NCI-H2029 (cell line): ENCODE results near the gene RHOF.
"Not testable (repeated sequence)": the region's sequence is repeated elsewhere in the genome, so short reads cannot be mapped to it uniquely, and the experiment has no call there.

Source experiments
- DNase-seq: peaks from one replicate; lab custom pipeline; 2025; lab: John Stamatoyannopoulos, UW

RHOF gene

DNA sequence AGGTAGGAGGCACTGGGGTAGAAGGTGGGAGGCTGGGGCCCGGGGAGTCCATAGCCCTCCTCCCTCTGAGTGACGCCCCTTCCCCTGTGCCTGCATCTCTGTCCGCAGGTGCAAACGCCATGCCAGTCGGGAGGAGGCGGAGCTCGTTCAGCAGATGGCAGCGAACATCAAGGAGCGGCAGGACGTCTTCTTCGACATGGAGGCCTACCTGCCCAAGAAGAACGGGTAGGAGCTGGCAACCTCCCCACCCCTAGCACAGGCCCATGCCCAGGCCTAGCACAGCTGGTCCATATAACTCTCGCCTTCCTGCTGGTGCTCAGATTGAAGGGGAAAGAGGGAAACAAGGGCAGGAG is 45.3 kb downstream of the RHOF start:
- no peak for DNase-seq

DNA sequence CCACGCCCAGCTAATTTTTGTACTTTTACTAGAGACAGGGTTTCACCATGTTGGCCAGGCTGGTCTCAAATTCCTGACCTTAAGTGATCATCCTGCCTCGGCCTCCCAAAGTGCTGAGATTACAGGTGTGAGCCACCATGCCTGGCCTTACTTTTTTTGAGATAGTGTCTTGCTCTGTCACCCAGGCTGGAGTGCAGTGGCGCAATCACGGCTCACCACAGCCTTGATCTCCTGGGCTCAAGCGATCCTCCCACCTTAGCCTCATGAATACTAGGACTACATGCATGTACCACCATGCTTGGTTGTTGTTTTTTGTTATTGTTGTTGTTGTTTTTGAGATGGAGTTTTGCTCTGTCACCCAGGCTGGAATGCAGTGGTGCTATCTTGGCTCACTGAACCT is 47.9 kb downstream of the RHOF start:
- not testable (repeated sequence) for DNase-seq

DNA sequence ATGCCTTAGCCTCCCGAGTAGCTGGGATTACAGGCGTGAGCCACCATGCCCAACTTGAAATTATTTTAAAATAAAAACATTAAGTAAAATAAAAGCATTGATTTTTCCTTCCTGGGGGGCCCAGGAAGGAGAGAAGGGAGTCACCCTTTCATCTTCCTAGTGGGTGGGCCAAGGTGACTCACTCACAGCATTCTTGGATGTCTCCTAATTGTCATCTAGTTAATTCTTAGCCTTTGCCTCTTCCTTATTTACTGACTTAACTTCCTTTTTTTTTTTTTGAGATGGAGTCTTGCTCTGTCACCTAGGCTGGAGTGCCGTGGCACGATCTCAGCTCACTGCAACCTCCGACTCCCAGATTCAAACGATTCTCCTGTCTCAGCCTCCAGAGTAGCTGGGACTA is 51.7 kb downstream of the RHOF start:
- no peak for DNase-seq

DNA sequence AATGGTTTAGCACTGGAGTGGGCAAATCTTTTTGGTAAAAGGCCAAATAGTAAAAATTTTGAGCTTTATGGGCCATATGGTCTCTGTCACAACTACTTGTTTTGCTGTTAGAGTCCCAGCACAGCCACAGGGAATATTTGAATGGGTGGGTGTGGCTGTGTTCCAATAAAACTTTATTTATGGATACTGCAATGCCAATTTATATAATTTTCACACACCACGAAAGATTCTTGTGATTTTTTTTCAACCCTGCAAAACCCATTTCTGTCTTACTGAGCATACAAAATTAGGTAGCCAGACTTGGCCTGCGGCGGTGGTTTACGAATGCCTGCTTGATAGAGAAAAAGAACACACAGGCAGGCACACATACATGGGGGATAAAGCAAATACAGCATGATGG is 52.6 kb downstream of the RHOF start:
- no peak for DNase-seq

DNA sequence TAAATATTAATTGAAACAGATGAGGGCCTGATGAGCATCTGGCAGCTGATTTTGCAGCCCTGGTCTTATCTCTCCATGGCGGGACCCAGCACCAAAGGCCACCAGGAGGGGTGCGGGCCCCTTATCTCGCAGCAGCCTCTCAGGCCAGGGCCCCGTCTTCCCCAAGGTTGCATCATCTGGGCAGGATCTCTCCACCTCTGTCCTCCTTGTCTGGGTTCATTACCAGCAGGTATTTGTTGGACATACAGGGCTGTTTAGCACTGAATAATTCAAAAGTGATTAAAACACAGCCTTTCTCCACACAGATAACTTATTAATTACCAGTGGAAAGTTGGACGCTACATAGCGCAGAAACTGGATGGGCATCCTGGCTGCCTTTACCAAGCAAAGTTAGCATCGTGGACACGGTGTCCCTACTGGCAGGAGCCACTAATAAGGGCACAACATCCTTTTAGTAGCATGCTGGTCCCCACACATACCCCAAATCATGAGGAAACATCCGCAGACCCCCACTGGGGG is 55.1 kb downstream of the RHOF start:
- no peak for DNase-seq

DNA sequence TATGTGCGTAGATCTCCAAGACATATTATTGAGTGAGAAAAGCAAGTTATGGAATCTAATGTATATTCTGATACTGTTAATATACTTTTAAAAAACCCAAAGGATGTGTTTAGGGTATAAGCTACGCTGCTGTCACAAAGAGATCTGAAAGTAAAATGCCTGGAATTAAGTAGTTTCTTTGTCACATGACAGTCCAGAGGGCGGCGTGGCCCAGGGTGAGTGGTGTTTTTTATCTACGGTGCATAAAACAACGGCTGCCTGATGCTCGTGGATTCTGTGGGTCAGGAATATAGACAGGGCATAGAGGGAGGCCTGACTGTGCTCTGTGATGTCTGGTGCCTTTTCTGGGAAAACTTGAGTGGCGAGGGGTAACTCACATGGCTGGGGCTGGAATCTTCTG is 59.6 kb downstream of the RHOF start:
- no peak for DNase-seq

DNA sequence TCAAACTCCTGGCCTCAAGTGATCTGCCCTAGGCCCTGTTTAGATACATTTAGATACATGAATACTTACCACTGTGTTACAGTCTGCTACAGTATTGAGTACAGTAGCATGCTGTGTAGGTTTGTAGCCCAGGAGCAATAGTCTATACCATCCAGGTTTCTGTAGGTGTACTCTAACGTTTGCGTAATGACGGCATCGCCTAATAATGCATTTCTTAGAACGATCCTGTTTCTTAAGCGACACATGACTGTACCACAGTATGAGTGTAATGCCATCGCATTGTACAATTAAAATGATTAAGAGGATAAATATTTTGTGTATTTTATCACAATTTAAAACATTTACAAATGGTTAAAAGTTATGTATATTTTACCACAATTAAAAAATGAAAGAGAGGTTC is 62.0 kb downstream of the RHOF start:
- DNase-seq, result no peak

DNA sequence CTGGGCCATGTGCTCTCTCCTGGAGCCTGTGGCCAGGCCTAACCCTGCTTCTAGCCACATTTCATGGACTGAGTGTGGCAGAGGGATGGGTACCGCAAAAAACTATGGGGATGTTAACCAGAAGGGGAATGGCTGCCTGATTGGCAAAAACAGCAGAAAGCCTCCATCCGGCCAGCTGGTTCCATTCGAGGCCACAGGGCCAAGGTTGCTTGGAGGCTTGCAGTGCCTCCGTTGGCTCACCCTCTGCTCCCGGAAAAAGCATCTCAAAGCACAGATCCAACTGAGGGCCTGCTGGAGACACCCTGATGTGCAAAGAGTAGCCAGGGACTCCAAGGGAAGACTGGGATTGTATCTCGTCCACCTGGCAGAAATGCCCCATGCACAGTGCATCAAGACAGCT is 64.5 kb downstream of the RHOF start:
- no peak for DNase-seq
